Lung (tissue), 12 donors: ENCODE measurements around the gene DHDH. TPM values are rescaled to one million over a fixed set of nuclear protein-coding genes. Genes with fewer than 3 reads are reported as not detected.

Source experiments
- ATAC-seq: fragments of 200-7000 bp; cut with Tn5 transposase; one replicate; pipeline ENCODE4 v1.9.1; 2020; ENCODE audit warnings: moderate number of reproducible peaks; ENCODE audit not compliant: insufficient read depth, low FRiP score
- DNase-seq, 3 donors: peaks; one replicate each; pipeline ENCODE4 v3.0.0-alpha.2; 2013 to 2017
- H3K27ac ChIP-seq, 2 donors: one replicate each; pipeline ENCODE4 v1.5.1; 2013; ENCODE audit warnings: mild to moderate bottlenecking in 2 of 2, moderate library complexity in 2 of 2, control low read depth in 1 of 2, inconsistent platforms in 1 of 2, low read depth in 1 of 2, low read length in 1 of 2
- H3K27me3 ChIP-seq, 3 donors: one replicate each; pipeline ENCODE4 v1.5.1; 2013; ENCODE audit warnings: low read length in 2 of 3; ENCODE audit not compliant: control insufficient read depth in 3 of 3, insufficient read depth in 3 of 3
- H3K36me3 ChIP-seq, 4 donors: one replicate each; pipeline ENCODE4 v1.5.1; 2013; ENCODE audit warnings: low read length in 4 of 4, mild to moderate bottlenecking in 1 of 4, moderate library complexity in 1 of 4; ENCODE audit not compliant: control insufficient read depth in 4 of 4, insufficient read depth in 4 of 4
- H3K4me1 ChIP-seq, 5 donors: one replicate each; pipeline ENCODE4 v1.5.1; 2013; ENCODE audit warnings: low read length in 5 of 5, mild to moderate bottlenecking in 2 of 5, moderate library complexity in 1 of 5; ENCODE audit not compliant: control insufficient read depth in 5 of 5, insufficient read depth in 5 of 5
- H3K4me3 ChIP-seq: one replicate; pipeline ENCODE4 v1.5.1; 2013; ENCODE audit warnings: mild to moderate bottlenecking, control low read depth, moderate library complexity
- H3K9ac ChIP-seq, 2 donors: one replicate each; pipeline ENCODE4 v1.5.1; 2013; ENCODE audit warnings: low read length in 2 of 2, control low read depth in 1 of 2; ENCODE audit not compliant: insufficient read depth in 1 of 2
- H3K9me3 ChIP-seq, 4 donors: one replicate each; pipeline ENCODE4 v1.5.1; 2013; ENCODE audit warnings: low read length in 3 of 4, mild to moderate bottlenecking in 1 of 4, moderate library complexity in 1 of 4; ENCODE audit not compliant: control insufficient read depth in 4 of 4, insufficient read depth in 3 of 4
- CTCF ChIP-seq: IDR thresholded peaks from 2 replicates; pipeline ENCODE4 v1.5.1; 2012; ENCODE audit warnings: mild to moderate bottlenecking; ENCODE audit errors: control extremely low read depth, extremely low read depth
- WGBS, 2 donors: extraction: QIAGEN DNeasy Blood & Tissue Kit; methylation state at CpG; one replicate each; pipeline ENCODE4 v1.1.7; 2013; 5-methylcytosine and 5-hydroxymethylcytosine counted together
- polyA plus RNA-seq, 2 donors: library from polyadenylated mRNA; stranded (reverse); fragments of 200-250 nt; gene quantifications; one replicate each; pipeline ENCODE4 v1.2.1, GENCODE V29; 2013
- total RNA-seq, 2 donors: library from RNA; depleted of rRNA in 1 of 2; stranded (reverse); fragments of >200 nt in 1 of 2; gene quantifications; one replicate each; pipeline ENCODE4 v1.2.1, GENCODE V29; 2014 to 2021
- donor health status: control.
- donor health status: control.
- donor health status: Bipolar disorder and iron deficiency.
- donor health status: healthy.
- donor health status: DM: yes; HTN: yes; CAD: no.

The DHDH gene
- total and polyA plus RNA-seq, 4 donors = 0.51 to 6.0 (median 1.9) TPM

- DNase-seq (peak; percentile 77 to 85 (median 84)), ATAC-seq (no peak)
- Histone ChIP-seq H3K36me3 (peaks cover 0 to 26% (median 9%) of the 10 kb centered on the region in 4 donors), H3K9me3 (no peaks in the 10 kb centered on the region), H3K4me1 (peaks cover 5 to 35% (median 16%) of the 10 kb centered on the region in 5 donors), H3K27ac (peak overlapping the region; percentile 80 to 92), H3K4me3 (no peak overlapping the region), H3K27me3 (no peaks in the 10 kb centered on the region), H3K9ac (peak overlapping the region; percentile 46 to 83)
- TF ChIP-seq CTCF = no peak
- WGBS, 2 donors = 5 to 11% methylated on average over 28 of the region's 28 CpGs
Observed at GRCh38 chr19:48963371-48964204, 30.1 kb downstream of the DHDH start.

- H3K9ac ChIP-seq = peak overlapping the region; percentile 25 to 83
- no peaks in the 10 kb centered on the region for H3K9me3 ChIP-seq
- ATAC-seq (no peak), DNase-seq (peak in 2 of 3 donors; percentile 57 to 61)
- peak overlapping the region; percentile 80 to 92 for H3K27ac ChIP-seq
- no peak for TF ChIP-seq CTCF
- WGBS, 2 donors = 14 to 15% methylated on average over 19 of the region's 19 CpGs
- peaks cover 0 to 33% (median 12%) of the 10 kb centered on the region in 4 donors for H3K36me3 ChIP-seq
- peaks cover 5 to 35% (median 16%) of the 10 kb centered on the region in 5 donors for H3K4me1 ChIP-seq
- H3K27me3 ChIP-seq = no peaks in the 10 kb centered on the region
- no peak overlapping the region for H3K4me3 ChIP-seq
Observed at GRCh38 chr19:48964205-48965039, 30.9 kb downstream of the DHDH start.

- peak within 1 kb of the TSS; percentile 83 to 88 for H3K9ac ChIP-seq
- peaks cover 5 to 35% (median 16%) of the 10 kb centered on the region in 5 donors for H3K4me1 ChIP-seq
- H3K4me3 ChIP-seq = peak within 1 kb of the TSS; percentile 88
- peak within 1 kb of the TSS; percentile 81 to 92 for H3K27ac ChIP-seq
- 0 to 1% methylated on average over 52 of the region's 52 CpGs for WGBS, 2 donors
- H3K27me3 ChIP-seq = no peaks in the 10 kb centered on the region
- DNase-seq (peak; percentile 97 to 99 (median 98)), ATAC-seq (peak; percentile 85)
- no peaks in the 10 kb centered on the region for H3K9me3 ChIP-seq
- peaks cover 1 to 41% (median 19%) of the 10 kb centered on the region in 4 donors for H3K36me3 ChIP-seq
- no peak for TF ChIP-seq CTCF
Observed at GRCh38 chr19:48965040-48965805, 31.7 kb downstream of the DHDH start, which contains the start of gene FTL. Gene FTL (plus strand): TSS chr19:48965309. CDS start chr19:48965508, 199 bp downstream.
